ENCODE results near the gene MKNK2.
"Not testable (repeated sequence)": the region's sequence is repeated elsewhere in the genome, so short reads cannot be mapped to it uniquely, and the experiment has no call there.

The MKNK2 gene

GRCh38 chr19:1989513-1990229 is 61.4 kb downstream of the MKNK2 start:
- DNase-seq, result no peak

DNA sequence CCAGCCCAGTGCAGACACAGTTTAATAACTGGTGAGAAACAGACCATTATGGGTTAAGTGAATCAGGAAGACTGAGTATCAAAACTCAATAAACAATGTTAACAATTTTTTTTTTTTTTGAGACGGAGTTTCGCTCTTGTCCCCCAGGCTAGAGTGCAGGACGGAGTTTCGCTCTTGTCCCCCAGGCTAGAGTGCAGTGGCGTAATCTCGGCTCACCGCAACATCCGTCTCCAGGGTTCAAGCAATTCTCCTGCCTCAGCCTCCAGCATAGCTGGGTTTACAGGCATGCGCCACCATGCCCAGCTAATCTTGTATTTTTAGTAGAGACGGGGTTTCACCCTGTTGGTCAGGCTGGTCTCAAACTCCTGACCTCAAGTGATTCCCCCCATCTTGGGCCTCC is 62.6 kb downstream of the MKNK2 start:
- DNase-seq, result not testable (repeated sequence)
